IMR-90 (cell line): ENCODE measurements around the gene ZNF433. TPM values are rescaled to one million over a fixed set of nuclear protein-coding genes. Genes with fewer than 3 reads are reported as not detected.

ENCODE experiments used
- ATAC-seq: fragments of 200-7000 bp; cut with Tn5 transposase; 2 replicates; pipeline ENCODE4 v1.9.1; 2020; ENCODE audit warnings: low read depth, mild to moderate bottlenecking, moderate library complexity
- BruUV-seq: library from RNA; stranded (reverse); fragments of 400-500 nt; replicated peaks from 2 replicates; lab custom pipeline; 2021; lab: Mats Ljungman, UMichigan
- CTCF ChIA-PET: fragments of 300-600 bp; formaldehyde crosslinking; extraction: SDS; loops from one replicate; lab custom pipeline; 2021; ENCODE audit warnings: antibody characterized with exemption; lab: Yijun Ruan, JAX
- POLR2A ChIA-PET: fragments of 300-600 bp; sonication (Branson Sonifier 250); formaldehyde crosslinking; loops from one replicate; lab custom pipeline; 2022; ENCODE audit warnings: antibody characterized with exemption; ENCODE audit not compliant: unreplicated experiment; lab: Charles Lee
- DNase-seq: peaks from one replicate; pipeline ENCODE4 v3.0.0; 2013
- H2AFZ ChIP-seq: replicated peaks from 2 replicates; pipeline ENCODE3; 2013; ENCODE audit warnings: low read length, mild to moderate bottlenecking; ENCODE audit not compliant: poor library complexity
- H2AK5ac ChIP-seq: 2 replicates; pipeline ENCODE4 v1.6.1; 2013; ENCODE audit warnings: low read depth, low read length, inconsistent platforms
- H2AK9ac ChIP-seq: replicated peaks from 2 replicates; pipeline ENCODE3; 2013; ENCODE audit warnings: mild to moderate bottlenecking, low read depth, low read length, moderate library complexity; ENCODE audit not compliant: poor library complexity
- H2BK120ac ChIP-seq: 2 replicates; pipeline ENCODE4 v1.6.1; 2013; ENCODE audit warnings: low read depth, low read length, inconsistent platforms
- H2BK15ac ChIP-seq: 3 replicates; pipeline ENCODE4 v1.6.1; 2013; ENCODE audit warnings: low read depth, low read length, inconsistent platforms
- H2BK20ac ChIP-seq: 2 replicates; pipeline ENCODE4 v1.6.1; 2013; ENCODE audit warnings: low read depth, mild to moderate bottlenecking, inconsistent platforms, low read length, moderate library complexity
- H2BK5ac ChIP-seq: 2 replicates; pipeline ENCODE4 v1.6.1; 2013; ENCODE audit warnings: mild to moderate bottlenecking, low read depth, low read length, inconsistent platforms; ENCODE audit not compliant: poor library complexity, severe bottlenecking
- H3K14ac ChIP-seq: replicated peaks from 2 replicates; pipeline ENCODE4 v1.6.1; 2013; ENCODE audit warnings: low read depth, low read length, inconsistent platforms
- H3K18ac ChIP-seq: 2 replicates; pipeline ENCODE4 v1.6.1; 2013; ENCODE audit warnings: low read depth, low read length, control low read depth
- H3K23ac ChIP-seq: 2 replicates; pipeline ENCODE4 v1.6.1; 2013; ENCODE audit warnings: low read depth, low read length, inconsistent platforms
- H3K27ac ChIP-seq: 2 replicates; pipeline ENCODE4 v1.5.1; 2013; ENCODE audit warnings: mild to moderate bottlenecking, control low read depth, low read length; ENCODE audit not compliant: insufficient read depth
- H3K27me3 ChIP-seq: 2 replicates; pipeline ENCODE4 v1.6.1; 2013; ENCODE audit warnings: low read length; ENCODE audit not compliant: control insufficient read depth, insufficient read depth
- H3K36me3 ChIP-seq: 2 replicates; pipeline ENCODE4 v1.6.1; 2013; ENCODE audit warnings: low read length, mixed read lengths; ENCODE audit not compliant: control insufficient read depth, insufficient read depth
- H3K4ac ChIP-seq: 2 replicates; pipeline ENCODE4 v1.6.1; 2013; ENCODE audit warnings: low read depth, low read length, inconsistent platforms
- H3K4me1 ChIP-seq: 2 replicates; pipeline ENCODE4 v1.6.1; 2013; ENCODE audit warnings: low read length, mixed read lengths; ENCODE audit not compliant: control insufficient read depth, insufficient read depth
- H3K4me2 ChIP-seq: 2 replicates; pipeline ENCODE4 v1.6.1; 2013; ENCODE audit warnings: low read depth, mild to moderate bottlenecking, control low read depth, low read length, moderate library complexity
- H3K4me3 ChIP-seq: 2 replicates; pipeline ENCODE4 v1.5.1; 2013; ENCODE audit warnings: low read depth, mild to moderate bottlenecking, control low read depth, low read length, moderate library complexity; ENCODE audit not compliant: insufficient read depth
- H3K56ac ChIP-seq: 2 replicates; pipeline ENCODE4 v1.6.1; 2013; ENCODE audit warnings: low read length, inconsistent platforms; ENCODE audit not compliant: insufficient read depth; ENCODE audit errors: extremely low read depth
- H3K79me1 ChIP-seq, 2 experiments: 2 replicates each; pipeline ENCODE4 v1.6.1; 2013; ENCODE audit warnings: low read length in 2 of 2, inconsistent platforms in 1 of 2, low read depth in 1 of 2
- H3K9ac ChIP-seq: 2 replicates; pipeline ENCODE4 v1.6.1; 2013; ENCODE audit warnings: low read depth, low read length, control low read depth
- H3K9me1 ChIP-seq: 2 replicates; pipeline ENCODE4 v1.6.1; 2013; ENCODE audit warnings: low read length, inconsistent platforms; ENCODE audit not compliant: insufficient read depth
- H3K9me3 ChIP-seq: 2 replicates; pipeline ENCODE4 v1.6.1; 2013; ENCODE audit warnings: low read length; ENCODE audit not compliant: control insufficient read depth, insufficient read depth
- H4K20me1 ChIP-seq: 2 replicates; pipeline ENCODE4 v1.6.1; 2013; ENCODE audit warnings: low read length, inconsistent platforms; ENCODE audit not compliant: insufficient read depth
- H4K5ac ChIP-seq: 2 replicates; pipeline ENCODE4 v1.6.1; 2013; ENCODE audit warnings: mild to moderate bottlenecking, low read depth, low read length, control low read depth
- H4K8ac ChIP-seq, 2 experiments: 2 replicates each; pipeline ENCODE4 v1.6.1; 2013; ENCODE audit warnings: low read depth in 2 of 2, low read length in 2 of 2, control low read depth in 1 of 2, inconsistent platforms in 1 of 2
- H4K91ac ChIP-seq: 2 replicates; pipeline ENCODE4 v1.6.1; 2013; ENCODE audit warnings: low read depth, low read length, inconsistent platforms; ENCODE audit not compliant: insufficient read depth
- CHD1 ChIP-seq: IDR thresholded peaks from 2 replicates; pipeline ENCODE4 v1.6.1; 2012; ENCODE audit warnings: low read depth, low read length, improper control_type of control experiment
- FOS ChIP-seq: fragments of 150-350 bp; IDR thresholded peaks from 2 replicates; pipeline ENCODE4 v1.6.1; 2016; ENCODE audit warnings: low read depth, low read length
- RFX5 ChIP-seq: IDR thresholded peaks from 2 replicates; pipeline ENCODE4 v1.8.0; 2012; ENCODE audit warnings: low read depth, mild to moderate bottlenecking, low read length, moderate library complexity
- WGBS, 2 experiments: methylation state at CpG; one replicate each; pipeline versions ENCODE4 v1.1.5 to v1.1.7; 2013; ENCODE audit warnings: missing lambda C conversion rate in 2 of 2; ENCODE audit not compliant: insufficient read length in 1 of 2; ENCODE audit errors: extremely low coverage in 2 of 2; 5-methylcytosine and 5-hydroxymethylcytosine counted together
- dilution Hi-C: fragments of 300-500 bp; cut with HindIII; formaldehyde crosslinking; loops from one replicate; pipeline ENCODE4 v1.14.3; 2018; ENCODE audit warnings: low sequenced_read_pairs; ENCODE audit not compliant: unreplicated experiment
- in situ Hi-C: fragments of 300-500 bp; cut with MboI; formaldehyde crosslinking; loops from 3 replicates; pipeline ENCODE4 v1.14.3; 2019; ENCODE audit warnings: low sequenced_read_pairs, inconsistent platforms, mixed read lengths
- intact Hi-C: fragments of 100-400 bp; cut with micrococcal nuclease; formaldehyde crosslinking; loops from 2 replicates; pipeline ENCODE4 v1.10.0; 2022
- polyA plus RNA-seq, 3 experiments: library from polyadenylated mRNA; depleted of rRNA; stranded (reverse); fragments of >200 nt; gene quantifications; 2 replicates each; pipeline ENCODE4 v1.2.3, GENCODE V29; 2012; ENCODE audit warnings: low replicate concordance in 1 of 3
- total RNA-seq: library from RNA; depleted of rRNA; stranded (reverse); fragments of >200 nt; gene quantifications from 2 replicates; pipeline ENCODE4 v1.2.3, GENCODE V29; 2012

The ZNF433 gene
- total and polyA plus RNA-seq, 2 of the 4 experiments (the other 2 are of a cell fraction), result 3.5 to 11.1 TPM

DNA sequence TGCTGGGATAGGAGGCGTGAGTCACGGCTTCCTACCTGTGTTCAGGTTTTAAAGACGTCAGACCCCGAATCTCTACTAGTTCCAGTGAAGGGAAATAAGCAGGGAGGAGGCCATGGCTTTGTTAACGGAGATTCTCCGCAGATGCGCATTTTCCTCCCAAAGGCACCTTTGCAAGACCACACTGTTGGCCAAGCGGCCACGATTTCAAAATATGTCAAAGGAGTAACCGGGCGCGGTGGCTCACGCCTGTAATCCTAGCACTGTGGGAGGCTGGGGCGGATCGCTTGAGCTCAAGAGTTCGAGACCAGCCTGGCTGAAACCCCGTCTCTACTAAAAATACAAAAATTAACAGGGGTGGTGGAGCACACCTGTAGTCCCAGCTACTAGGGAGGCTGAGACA, 48.7 kb downstream of the ZNF433 start:
- ATAC-seq (no peak), DNase-seq (no peak)
- dilution Hi-C loops, result no loop called here
- Histone ChIP-seq H3K27ac (no peak overlapping the region), H4K20me1 (peaks cover 8% of the 10 kb centered on the region), H3K4me3 (no peak overlapping the region), H4K91ac (no peak overlapping the region), H3K9me3 (peaks cover 6% of the 10 kb centered on the region), H3K18ac (no peak overlapping the region), H3K4ac (no peak overlapping the region), H2BK5ac (no peak overlapping the region), H4K8ac (no peak overlapping the region; a peak in 1 of 4 replicates), H2BK20ac (no peak overlapping the region), H3K4me2 (no peak overlapping the region), H3K79me1 (peaks cover 6 to 26% of the 10 kb centered on the region in 2 experiments), H3K23ac (no peak overlapping the region), H3K9ac (no peak overlapping the region), H3K36me3 (no peaks in the 10 kb centered on the region), H2AK5ac (no peak overlapping the region), H3K27me3 (no peaks in the 10 kb centered on the region), H2AK9ac (no peak overlapping the region), H2BK15ac (no peak overlapping the region), H2BK120ac (no peak overlapping the region), H3K56ac (no peak overlapping the region), H3K4me1 (peaks cover under 1% of the 10 kb centered on the region; the same call in 1 of the 2 replicates), H3K9me1 (no peaks in the 10 kb centered on the region), H3K14ac (no peak overlapping the region), H4K5ac (no peak overlapping the region), H2AFZ (no peak overlapping the region)
- intact Hi-C loops, result loop anchor here (10.0 kb wide), 1 partner anchor 312 kb away; no protein-coding TSS in a partner anchor
- BruUV-seq, result no TSS peak
- TF ChIP-seq CHD1, result no peak
- no peak for TF ChIP-seq FOS
- TF ChIP-seq RFX5, result no peak
- ChIA-PET CTCF (interaction anchor here (3.9 kb wide), 1 partner anchor 63 kb away, joined by 24 read pairs; the partner anchor contains the start of gene ZNF700), POLR2A (interaction anchor here (0.6 to 0.7 kb wide), 3 partner anchors 22 to 712 kb away, joined by 4 to 14 read pairs (median 12); partner anchors contain the start of gene ZNF763)
- 88% methylated on average over 4 of the region's 17 CpGs; no CpG with 5 or more reads in 1 of the 2 experiments for WGBS, 2 experiments
- in situ Hi-C loops, result no loop called here
